ENCODE data around the gene TRPT1.

TRPT1 gene, protein sequence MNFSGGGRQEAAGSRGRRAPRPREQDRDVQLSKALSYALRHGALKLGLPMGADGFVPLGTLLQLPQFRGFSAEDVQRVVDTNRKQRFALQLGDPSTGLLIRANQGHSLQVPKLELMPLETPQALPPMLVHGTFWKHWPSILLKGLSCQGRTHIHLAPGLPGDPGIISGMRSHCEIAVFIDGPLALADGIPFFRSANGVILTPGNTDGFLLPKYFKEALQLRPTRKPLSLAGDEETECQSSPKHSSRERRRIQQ

GRCh38 chr11:64225608-64226506 is at the start of gene TRPT1, which contains the start of gene NUDT22:
TSS of gene TRPT1 (minus strand) at chr11:64226186. CDS start at chr11:64225860, 326 bp downstream.
TSS of gene NUDT22 (plus strand) at chr11:64226274. CDS start at chr11:64226653, 379 bp downstream.
- DNase-seq (ENCODE audit: low read depth in 3 of 3, low spot score in 1 of 3) = peak; percentile 79 to 96 (median 82)

- no peak for DNase-seq (ENCODE audit: low read depth in 3 of 3, low spot score in 1 of 3)
Observed at GRCh38 chr11:64275031-64275800, 49.2 kb upstream of the TRPT1 start.

- DNase-seq (ENCODE audit: low read depth in 3 of 3, low spot score in 1 of 3) = peak; percentile 93 to 96 (median 95)
Observed at GRCh38 chr11:64269540-64270220, 43.7 kb upstream of the TRPT1 start.

- DNase-seq (ENCODE audit: low read depth in 3 of 3, low spot score in 1 of 3) = peak in 1 of 3 donors; percentile 35
Observed at GRCh38 chr11:64268893-64269539, 43.0 kb upstream of the TRPT1 start.

GRCh38 chr11:64268025-64268892 is 42.3 kb upstream of the TRPT1 start:
- no peak for DNase-seq (ENCODE audit: low read depth in 3 of 3, low spot score in 1 of 3)

DNA sequence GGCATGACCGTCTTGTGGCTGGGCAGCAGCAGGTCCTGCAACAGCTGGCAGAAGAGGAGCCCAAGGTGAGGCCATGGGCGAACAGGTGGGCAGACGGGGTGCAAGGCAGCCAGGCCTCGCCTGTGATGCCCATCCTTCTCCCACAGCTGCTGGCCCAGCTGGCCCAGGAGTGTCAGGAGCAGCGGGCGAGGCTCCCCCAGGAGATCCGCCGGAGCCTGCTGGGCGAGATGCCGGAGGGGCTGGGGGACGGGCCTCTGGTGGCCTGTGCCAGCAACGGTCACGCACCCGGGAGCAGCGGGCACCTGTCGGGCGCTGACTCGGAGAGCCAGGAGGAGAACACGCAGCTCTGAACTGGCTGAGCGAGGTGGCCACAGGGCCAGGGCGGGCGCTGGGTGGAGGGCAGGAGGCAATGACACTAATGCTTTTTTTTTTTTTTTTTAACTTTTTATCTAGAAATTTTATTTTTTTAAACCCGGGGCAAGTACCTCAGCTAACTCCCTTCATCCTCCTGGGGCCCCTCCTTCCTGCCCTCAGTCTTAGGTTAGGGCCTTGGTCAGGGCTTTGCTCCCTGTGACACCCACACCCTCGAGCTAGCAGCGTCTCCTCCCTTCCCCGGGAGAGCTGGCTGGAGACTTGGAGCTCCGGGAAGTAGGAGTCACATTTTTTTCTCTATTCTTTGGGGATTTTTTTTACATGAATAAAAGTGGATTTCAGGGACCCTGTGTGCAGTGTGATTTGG is 41.4 kb upstream of the TRPT1 start:
- DNase-seq (ENCODE audit: low read depth in 3 of 3, low spot score in 1 of 3) = no peak

DNA sequence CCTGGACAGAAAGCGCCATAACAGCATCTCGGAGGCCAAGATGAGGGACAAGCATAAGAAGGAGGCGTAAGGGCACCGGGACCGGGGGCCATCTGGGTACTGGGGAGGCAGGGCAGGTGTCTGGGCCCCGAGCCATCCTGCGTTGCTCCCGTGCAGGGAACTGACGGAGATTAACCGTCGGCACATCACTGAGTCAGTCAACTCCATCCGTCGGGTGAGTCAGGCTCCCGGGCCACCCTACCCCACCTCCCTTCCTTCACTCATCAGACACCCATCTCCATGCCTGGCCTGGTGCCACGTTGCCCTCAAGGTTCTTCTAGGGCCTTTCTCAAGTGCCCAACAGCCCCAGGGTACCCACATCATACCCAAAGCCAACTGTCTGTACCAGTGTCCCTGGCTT is 40.4 kb upstream of the TRPT1 start:
- no peak for DNase-seq (ENCODE audit: low read depth in 3 of 3, low spot score in 1 of 3)

- DNase-seq (ENCODE audit: low read depth in 3 of 3, low spot score in 1 of 3) = no peak
Observed at GRCh38 chr11:64265176-64266160, 39.5 kb upstream of the TRPT1 start.

DNA sequence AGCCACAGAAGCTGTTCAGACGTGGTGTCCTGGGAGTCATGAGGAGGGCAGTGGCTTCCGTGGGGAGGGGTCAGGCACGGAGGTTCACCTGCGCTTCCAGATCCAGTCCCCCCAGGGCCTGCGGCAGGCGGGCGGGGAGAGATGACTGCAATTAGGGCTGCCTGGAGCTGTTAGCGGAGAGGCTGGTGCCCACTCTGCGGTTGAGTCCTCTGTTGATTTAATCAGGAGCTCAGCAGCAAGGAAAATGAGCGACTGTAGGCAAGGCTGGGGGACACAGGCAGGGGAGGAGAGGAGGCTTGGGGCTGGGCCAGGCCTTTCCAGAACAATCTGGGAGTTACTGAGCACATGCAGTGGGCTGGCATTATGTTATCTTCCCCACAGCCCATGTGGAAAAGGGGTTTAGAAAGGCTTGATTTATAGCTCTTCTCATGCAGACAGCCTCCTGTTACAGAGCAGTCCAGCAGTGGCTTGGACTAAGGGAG is 38.4 kb upstream of the TRPT1 start:
- DNase-seq (ENCODE audit: low read depth in 3 of 3, low spot score in 1 of 3) = no peak

DNA sequence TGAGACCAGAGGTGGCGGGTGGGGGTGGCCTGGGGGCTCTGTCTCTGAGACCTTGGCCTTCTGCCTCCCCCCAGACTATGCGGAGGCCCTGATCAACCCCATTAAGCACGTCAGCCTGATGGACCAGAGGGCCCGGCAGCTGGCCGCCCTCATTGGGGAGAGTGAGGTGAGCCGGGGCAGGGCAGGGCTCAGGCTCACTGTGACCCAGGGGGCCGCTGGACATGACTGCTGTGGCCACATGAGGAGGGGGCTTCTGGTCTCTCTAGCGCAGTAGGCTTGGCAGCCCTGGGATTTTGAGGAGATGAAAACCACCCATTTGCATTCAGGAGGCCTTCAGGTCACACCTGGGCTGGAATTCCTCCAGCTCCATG is 37.9 kb upstream of the TRPT1 start:
- DNase-seq (ENCODE audit: low read depth in 3 of 3, low spot score in 1 of 3) = no peak

DNA sequence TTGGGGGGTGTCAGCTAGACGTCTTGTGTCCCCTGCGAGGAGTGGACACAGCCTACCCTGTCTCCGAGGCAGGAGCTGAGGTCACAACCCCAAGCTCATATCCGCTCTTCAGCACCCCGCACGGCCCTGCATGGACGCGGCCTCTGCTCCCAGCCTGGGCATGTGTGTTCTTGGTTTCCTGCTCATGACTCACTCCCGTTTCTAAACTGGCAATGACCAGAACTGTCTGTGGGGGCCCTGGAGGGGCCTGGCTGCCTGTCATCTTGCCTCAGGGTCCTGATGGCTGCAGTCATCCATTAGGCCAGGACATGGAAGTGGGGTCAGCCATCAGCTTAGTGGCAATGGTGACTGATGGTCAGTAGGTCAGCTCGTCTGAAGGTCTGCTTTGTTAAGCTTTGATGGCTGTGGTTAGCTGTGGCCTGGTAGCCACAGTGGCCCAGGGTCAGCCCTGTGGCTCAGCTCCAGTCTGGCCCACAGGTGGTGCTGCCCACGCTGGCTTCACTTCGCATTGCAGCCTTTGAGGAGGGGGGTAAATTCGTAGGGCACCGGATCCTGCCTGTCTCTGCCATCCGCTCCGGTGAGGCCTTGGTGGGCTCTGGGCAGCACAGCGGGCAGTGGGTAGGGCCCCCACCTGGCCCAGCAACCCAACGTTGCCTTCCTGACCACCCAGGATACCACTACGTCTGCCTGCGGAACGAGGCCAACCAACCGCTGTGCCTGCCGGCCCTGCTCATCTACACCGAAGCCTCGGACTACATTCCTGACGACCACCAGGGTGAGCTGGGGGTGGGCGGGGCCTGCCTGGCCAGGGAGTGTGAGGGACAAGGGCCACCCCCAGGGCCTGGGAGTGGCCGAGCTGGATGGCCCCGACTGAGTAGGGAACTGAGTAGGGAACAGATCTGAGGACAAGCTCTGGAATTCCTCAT is 37.3 kb upstream of the TRPT1 start:
- DNase-seq (ENCODE audit: low read depth in 3 of 3, low spot score in 1 of 3) = no peak

- no peak for DNase-seq (ENCODE audit: low read depth in 3 of 3, low spot score in 1 of 3)
Observed at GRCh38 chr11:64262271-64263002, 36.5 kb upstream of the TRPT1 start.

DNA sequence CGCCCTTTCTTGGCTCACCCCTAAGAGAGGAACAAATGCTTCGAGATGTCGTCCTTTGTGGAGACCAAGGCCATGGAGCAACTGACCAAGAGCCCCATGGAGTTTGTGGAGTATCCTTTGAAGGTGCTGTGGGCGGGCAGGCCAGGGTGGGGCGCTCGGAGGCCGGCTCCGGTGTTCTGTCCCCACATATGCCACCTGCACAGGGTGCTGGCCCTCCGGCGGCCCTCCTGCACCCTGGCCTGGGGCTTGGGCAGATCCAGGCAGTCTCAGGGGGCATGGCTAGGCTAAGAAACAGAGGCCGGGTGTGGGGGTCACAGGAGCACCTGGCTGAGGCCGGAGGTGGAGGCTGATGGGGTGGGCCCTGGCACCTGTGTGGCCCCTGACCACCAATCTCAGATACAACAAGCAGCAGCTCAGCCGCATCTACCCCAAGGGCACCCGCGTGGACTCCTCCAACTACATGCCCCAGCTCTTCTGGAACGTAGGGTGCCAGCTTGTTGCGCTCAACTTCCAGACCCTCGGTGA is 35.6 kb upstream of the TRPT1 start:
- no peak for DNase-seq (ENCODE audit: low read depth in 3 of 3, low spot score in 1 of 3)

DNA sequence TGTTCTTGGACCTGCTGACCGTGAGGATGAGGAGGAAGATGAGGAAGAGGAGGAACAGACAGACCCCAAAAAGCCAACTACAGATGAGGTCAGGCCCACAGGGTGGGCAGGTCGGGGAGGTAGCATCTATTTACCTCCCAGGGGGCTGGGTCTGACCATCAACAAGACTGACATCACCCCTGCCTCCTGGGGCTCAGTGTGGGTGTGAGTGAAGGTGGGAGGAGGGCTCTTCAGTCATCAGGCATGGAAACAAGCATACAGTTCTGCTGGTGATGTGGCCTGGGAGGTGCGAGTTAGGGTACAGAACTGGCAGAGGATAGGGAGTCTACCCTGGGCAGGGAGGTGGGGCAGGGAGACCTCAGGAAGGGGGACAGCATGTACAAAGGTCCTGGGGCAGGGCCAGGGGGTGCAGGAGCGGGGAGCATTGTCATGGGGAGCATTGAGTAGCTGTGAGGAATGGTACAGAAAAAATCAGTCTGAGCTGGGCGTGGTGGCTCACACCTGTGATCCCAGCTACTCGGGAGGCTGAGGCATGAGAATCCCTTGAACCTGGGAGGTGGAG is 34.2 kb upstream of the TRPT1 start:
- no peak for DNase-seq (ENCODE audit: low read depth in 3 of 3, low spot score in 1 of 3)

DNA sequence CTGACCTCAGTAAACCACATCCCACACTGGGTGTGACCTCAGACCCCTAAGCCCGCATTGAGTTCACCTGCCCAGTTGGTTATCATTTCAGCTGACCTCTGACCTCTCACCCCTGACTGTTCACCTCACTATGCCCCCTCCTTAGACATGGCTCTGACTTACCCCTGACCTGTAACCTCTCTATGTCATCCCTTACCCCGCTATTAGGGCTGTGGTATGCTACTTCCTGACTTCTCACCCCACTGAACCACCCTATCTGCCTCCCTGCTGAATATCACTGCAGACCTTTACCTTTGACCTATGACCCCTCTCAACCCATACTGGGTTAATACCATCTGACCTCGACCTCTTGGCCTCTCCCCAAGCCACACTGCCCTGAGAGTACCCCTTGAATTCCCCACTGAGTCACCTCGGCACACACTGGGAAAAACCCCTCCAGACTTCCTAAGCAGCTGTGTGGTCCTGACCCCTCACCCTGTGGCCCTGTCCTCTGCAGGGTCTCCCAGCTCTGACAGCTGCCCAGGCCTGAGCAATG is 33.6 kb upstream of the TRPT1 start:
- no peak for DNase-seq (ENCODE audit: low read depth in 3 of 3, low spot score in 1 of 3)

Measured in stimulated activated CD4-positive, alpha-beta T cell treated with anti-CD3 and anti-CD28 coated beads, TNF-alpha, amount 100 ng/mL, for 1 hour (primary cell).